Transverse colon (tissue), 4 donors: ENCODE results near the gene CAMTA1.

ENCODE experiments used
- CTCF ChIP-seq, 5 experiments: fragments of 200-600 bp in 3 of 5; fragments of 450-650 bp in 2 of 5; sonication (generic) in 3 of 5; IDR thresholded peaks; 1 replicate in 2 of 5; 2 replicates in 3 of 5; pipeline ENCODE4 v1.5.1; 2016 to 2017; ENCODE audit warnings: antibody characterized with exemption in 5 of 5, inconsistent platforms in 3 of 5, mild to moderate bottlenecking in 2 of 5, moderate library complexity in 1 of 5
- EP300 ChIP-seq: sonication (generic); formaldehyde crosslinking; IDR thresholded peaks from one replicate; pipeline ENCODE4 v1.6.1; 2017; ENCODE audit warnings: antibody characterized with exemption, low read depth
- POLR2A ChIP-seq: fragments of 450-650 bp; IDR thresholded peaks from one replicate; pipeline ENCODE4 v1.6.1; 2016; ENCODE audit warnings: antibody characterized with exemption, mild to moderate bottlenecking, moderate library complexity
- POLR2AphosphoS5 ChIP-seq, 3 donors: sonication (generic); formaldehyde crosslinking; IDR thresholded peaks; one replicate each; pipeline ENCODE4 v1.6.1; 2016; ENCODE audit warnings: antibody characterized with exemption in 3 of 3

GRCh38 chr1:7732331-7732730 lies 947.1 kb downstream of the CAMTA1 start:
- TF ChIP-seq POLR2A (no peak), EP300 (no peak), CTCF (IDR thresholded peaks at IDR 0.05) (no peak), POLR2AphosphoS5 (IDR thresholded peaks at IDR 0.05) (no peak)
